IPS-15b (cell line): ENCODE results near the gene C9orf57.
"Not testable (repeated sequence)": the region's sequence is repeated elsewhere in the genome, so short reads cannot be mapped to it uniquely, and the experiment has no call there.

Experiments
- H3K27me3 ChIP-seq: one replicate; pipeline ENCODE4 v1.6.1; 2013; ENCODE audit warnings: low read length; ENCODE audit not compliant: control insufficient read depth, insufficient read depth
- H3K36me3 ChIP-seq: one replicate; pipeline ENCODE4 v1.6.1; 2013; ENCODE audit warnings: low read length; ENCODE audit not compliant: control insufficient read depth, insufficient read depth
- H3K4me1 ChIP-seq: one replicate; pipeline ENCODE4 v1.6.1; 2013; ENCODE audit warnings: mild to moderate bottlenecking, low read length; ENCODE audit not compliant: control insufficient read depth, insufficient read depth
- H3K4me3 ChIP-seq: one replicate; pipeline ENCODE4 v1.5.1; 2013; ENCODE audit warnings: low read depth, low read length
- H3K9ac ChIP-seq: one replicate; pipeline ENCODE4 v1.6.1; 2013; ENCODE audit warnings: low read depth, mild to moderate bottlenecking, low read length
- H3K9me3 ChIP-seq: one replicate; pipeline ENCODE4 v1.6.1; 2013; ENCODE audit warnings: mild to moderate bottlenecking, low read length; ENCODE audit not compliant: control insufficient read depth, insufficient read depth

Gene C9orf57

DNA sequence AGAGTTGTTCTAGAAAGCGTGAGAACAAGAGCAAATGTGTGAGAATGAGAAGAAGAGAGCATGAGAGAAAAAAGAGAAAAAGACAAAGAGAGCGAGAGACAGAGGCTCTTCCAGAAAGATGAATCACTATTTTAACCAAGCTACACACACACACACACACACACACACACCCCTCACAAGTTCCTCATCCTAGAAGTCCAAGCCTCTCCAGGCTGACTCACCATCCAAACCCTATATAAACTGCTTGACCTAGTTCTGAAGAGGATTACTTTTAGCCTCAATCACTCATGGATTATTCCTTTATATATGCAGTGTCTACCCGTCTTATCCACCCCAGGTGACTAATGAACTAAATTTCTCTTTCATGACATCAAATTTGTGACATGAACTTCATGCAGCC, 37.6 kb downstream of the C9orf57 start:
- no peaks in the 10 kb centered on the region for H3K9me3 ChIP-seq
- H3K9ac ChIP-seq = no peak overlapping the region
- H3K4me1 ChIP-seq = no peaks in the 10 kb centered on the region
- no peaks in the 10 kb centered on the region for H3K27me3 ChIP-seq
- H3K4me3 ChIP-seq = no peak overlapping the region
- no peaks in the 10 kb centered on the region for H3K36me3 ChIP-seq

DNA sequence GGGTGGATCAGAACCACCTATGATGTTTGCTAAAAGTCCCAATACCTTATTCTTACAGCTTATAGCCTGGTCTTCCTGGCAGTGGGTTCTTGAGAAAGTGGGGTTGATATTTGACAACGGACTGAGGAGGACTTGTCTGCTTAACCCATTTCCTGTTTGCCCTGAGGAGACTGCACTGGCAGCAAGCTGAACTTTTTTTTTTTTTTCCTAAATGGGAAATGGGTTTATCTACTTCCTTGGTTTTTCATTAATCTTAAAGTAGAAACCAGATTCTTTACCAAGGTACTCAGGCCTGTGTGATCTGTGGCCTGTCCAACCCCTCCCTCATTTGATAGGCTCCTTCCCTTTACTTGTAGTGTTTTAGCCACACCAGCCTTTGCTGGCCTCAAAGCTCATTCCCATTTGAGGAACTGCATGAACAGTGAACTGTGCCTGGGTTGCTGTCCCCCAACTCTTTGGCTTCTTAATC, 47.1 kb downstream of the C9orf57 start:
- Histone ChIP-seq H3K9me3 (no peaks in the 10 kb centered on the region), H3K27me3 (no peaks in the 10 kb centered on the region), H3K36me3 (no peaks in the 10 kb centered on the region), H3K4me3 (no peak overlapping the region), H3K9ac (no peak overlapping the region), H3K4me1 (no peaks in the 10 kb centered on the region)

DNA sequence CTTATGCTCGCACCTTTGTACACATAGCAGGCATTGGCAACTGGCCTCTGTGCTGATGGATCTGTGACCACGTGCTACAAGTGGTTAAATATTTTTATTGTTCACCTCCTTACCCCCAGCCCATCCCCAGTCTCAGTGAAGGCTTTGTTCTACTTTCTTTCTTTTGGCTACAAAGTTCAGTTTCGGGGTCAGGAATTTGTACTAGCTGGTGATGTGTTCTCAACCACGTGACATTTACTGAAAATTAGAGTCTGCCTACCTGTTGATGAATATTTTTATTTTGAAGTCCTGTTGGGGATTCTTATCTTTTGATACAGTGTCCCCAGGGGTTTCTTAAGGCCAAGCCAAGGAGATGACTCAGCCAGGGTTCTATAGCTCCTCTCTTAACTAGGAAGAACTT, 47.8 kb downstream of the C9orf57 start:
- no peaks in the 10 kb centered on the region for H3K36me3 ChIP-seq

DNA sequence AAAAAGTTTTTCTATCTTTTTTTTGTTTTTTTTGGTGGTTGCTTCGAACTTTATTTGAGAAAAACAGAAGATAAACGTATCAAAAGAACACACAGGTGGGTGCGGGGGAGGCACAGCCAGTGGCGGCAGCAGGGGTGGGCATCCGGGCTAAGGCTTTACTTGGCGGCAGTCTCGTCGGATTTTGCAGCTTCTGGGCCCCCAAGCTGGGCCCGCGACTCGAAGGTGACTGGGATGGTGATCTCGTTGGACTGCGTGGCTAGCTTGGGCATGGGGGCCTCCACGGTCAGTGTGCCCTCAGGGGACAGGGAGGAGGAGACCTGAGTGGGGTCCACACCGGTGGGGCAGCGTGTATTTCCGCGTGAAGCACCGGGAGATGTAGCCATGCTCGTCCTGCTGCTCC, 52.7 kb downstream of the C9orf57 start:
- not testable (repeated sequence) for H3K27me3 ChIP-seq

More for the DNA sequence above, 47.8 kb downstream of the C9orf57 start:
- Histone ChIP-seq H3K4me1 (no peaks in the 10 kb centered on the region), H3K27me3 (no peaks in the 10 kb centered on the region), H3K9ac (no peak overlapping the region), H3K9me3 (no peaks in the 10 kb centered on the region), H3K4me3 (no peak overlapping the region)

DNA sequence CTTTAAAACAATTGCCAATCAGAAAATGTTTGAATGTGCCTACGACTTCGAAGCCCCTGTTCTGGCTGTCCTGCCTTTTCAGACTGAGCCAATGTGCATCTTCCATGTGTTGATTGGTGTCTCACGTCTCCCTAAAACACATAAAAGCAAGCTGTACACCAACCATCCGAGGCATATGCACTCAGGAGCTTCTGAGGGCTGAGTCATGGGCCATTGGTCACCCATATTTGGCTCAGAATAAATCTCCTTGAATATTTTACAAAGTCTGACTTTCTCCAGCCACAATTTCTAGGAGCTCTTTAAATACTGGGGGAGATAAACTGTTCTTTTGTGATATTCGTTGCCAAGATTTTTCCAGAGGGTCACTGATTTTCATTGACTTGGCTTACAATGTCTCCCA, 53.9 kb downstream of the C9orf57 start:
- Histone ChIP-seq H3K9ac (no peak overlapping the region), H3K27me3 (no peaks in the 10 kb centered on the region), H3K4me3 (no peak overlapping the region), H3K36me3 (no peaks in the 10 kb centered on the region), H3K9me3 (no peaks in the 10 kb centered on the region), H3K4me1 (peaks cover 6% of the 10 kb centered on the region)

More for the DNA sequence above, 52.7 kb downstream of the C9orf57 start:
- H3K4me3 ChIP-seq, H3K9me3 ChIP-seq, H3K9ac ChIP-seq, H3K36me3 ChIP-seq, H3K4me1 ChIP-seq: not testable (repeated sequence)

DNA sequence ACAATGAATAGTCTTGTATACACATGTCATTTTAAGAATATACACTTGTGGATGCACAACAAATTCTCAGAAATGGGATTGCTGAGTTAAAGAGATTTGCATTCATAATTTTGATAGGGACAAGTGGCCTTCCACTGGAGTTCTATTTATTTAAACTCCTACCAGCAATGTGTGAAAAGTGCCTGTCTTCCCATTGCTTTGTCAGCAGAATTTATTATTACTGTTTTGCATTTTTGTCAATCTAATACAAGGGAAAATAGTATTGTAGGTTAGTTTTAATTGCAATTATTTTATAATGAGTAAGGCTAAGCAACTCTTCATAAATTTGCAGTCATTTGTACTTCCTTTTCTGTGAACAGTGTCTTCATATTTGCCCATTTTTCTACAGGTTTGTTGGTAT, 55.0 kb downstream of the C9orf57 start:
- Histone ChIP-seq H3K4me3 (no peak overlapping the region), H3K27me3 (no peaks in the 10 kb centered on the region), H3K4me1 (peaks cover 6% of the 10 kb centered on the region), H3K9me3 (no peaks in the 10 kb centered on the region), H3K36me3 (no peaks in the 10 kb centered on the region), H3K9ac (no peak overlapping the region)
